ENCODE measurements around the gene NPBWR2.
"Not testable (repeated sequence)": the region's sequence is repeated elsewhere in the genome, so short reads cannot be mapped to it uniquely, and the experiment has no call there.

Gene NPBWR2

GRCh38 chr20:64123517-64123916, 16.2 kb upstream of the NPBWR2 start:
- DNase-seq; in situ Hi-C loops (cut with HindIII; ENCODE audit: low pct_ligation_motif_present, low pct_unique_long_range_greater_than_20kb, low sequenced_read_pairs): not testable (repeated sequence)

- in situ Hi-C loops (cut with HindIII; ENCODE audit: low pct_ligation_motif_present, low pct_unique_long_range_greater_than_20kb, low sequenced_read_pairs); DNase-seq: not testable (repeated sequence)
Observed at GRCh38 chr20:64122927-64123326, 15.6 kb upstream of the NPBWR2 start.

- in situ Hi-C loops (cut with HindIII; ENCODE audit: low pct_ligation_motif_present, low pct_unique_long_range_greater_than_20kb, low sequenced_read_pairs) = no loop called here
- no peak for DNase-seq
Observed at GRCh38 chr20:64121586-64121985, 14.2 kb upstream of the NPBWR2 start.

- in situ Hi-C loops (cut with HindIII; ENCODE audit: low pct_ligation_motif_present, low pct_unique_long_range_greater_than_20kb, low sequenced_read_pairs) = no loop called here
- no peak for DNase-seq
Observed at GRCh38 chr20:64119681-64120341, 12.4 kb upstream of the NPBWR2 start.

- no peak for DNase-seq
- in situ Hi-C loops (cut with HindIII; ENCODE audit: low pct_ligation_motif_present, low pct_unique_long_range_greater_than_20kb, low sequenced_read_pairs) = no loop called here
Observed at GRCh38 chr20:64119301-64119680, 11.9 kb upstream of the NPBWR2 start.

GRCh38 chr20:64117432-64117777, 10.0 kb upstream of the NPBWR2 start:
- DNase-seq; in situ Hi-C loops (cut with HindIII; ENCODE audit: low pct_ligation_motif_present, low pct_unique_long_range_greater_than_20kb, low sequenced_read_pairs): not testable (repeated sequence)

GRCh38 chr20:64116541-64117431, 9.4 kb upstream of the NPBWR2 start:
- in situ Hi-C loops (cut with HindIII; ENCODE audit: low pct_ligation_motif_present, low pct_unique_long_range_greater_than_20kb, low sequenced_read_pairs) = no loop called here
- no peak for DNase-seq

GRCh38 chr20:64116016-64116415, 8.7 kb upstream of the NPBWR2 start:
- no peak for DNase-seq
- in situ Hi-C loops (cut with HindIII; ENCODE audit: low pct_ligation_motif_present, low pct_unique_long_range_greater_than_20kb, low sequenced_read_pairs) = no loop called here

GRCh38 chr20:64115171-64115911, 8.0 kb upstream of the NPBWR2 start:
- in situ Hi-C loops (cut with HindIII; ENCODE audit: low pct_ligation_motif_present, low pct_unique_long_range_greater_than_20kb, low sequenced_read_pairs) = no loop called here
- no peak for DNase-seq

GRCh38 chr20:64114356-64114971, 7.1 kb upstream of the NPBWR2 start:
- DNase-seq = no peak
- in situ Hi-C loops (cut with HindIII; ENCODE audit: low pct_ligation_motif_present, low pct_unique_long_range_greater_than_20kb, low sequenced_read_pairs) = no loop called here

- DNase-seq = no peak
- in situ Hi-C loops (cut with HindIII; ENCODE audit: low pct_ligation_motif_present, low pct_unique_long_range_greater_than_20kb, low sequenced_read_pairs) = no loop called here
Observed at GRCh38 chr20:64113796-64114355, 6.5 kb upstream of the NPBWR2 start.

GRCh38 chr20:64113444-64113775, 6.0 kb upstream of the NPBWR2 start:
- no peak for DNase-seq
- in situ Hi-C loops (cut with HindIII; ENCODE audit: low pct_ligation_motif_present, low pct_unique_long_range_greater_than_20kb, low sequenced_read_pairs) = no loop called here

- no peak for DNase-seq
- in situ Hi-C loops (cut with HindIII; ENCODE audit: low pct_ligation_motif_present, low pct_unique_long_range_greater_than_20kb, low sequenced_read_pairs) = no loop called here
Observed at GRCh38 chr20:64112691-64113443, 5.5 kb upstream of the NPBWR2 start.

- in situ Hi-C loops (cut with HindIII; ENCODE audit: low pct_ligation_motif_present, low pct_unique_long_range_greater_than_20kb, low sequenced_read_pairs) = no loop called here
- no peak for DNase-seq
Observed at GRCh38 chr20:64111841-64112641, 4.7 kb upstream of the NPBWR2 start.

- no peak for DNase-seq
- in situ Hi-C loops (cut with HindIII; ENCODE audit: low pct_ligation_motif_present, low pct_unique_long_range_greater_than_20kb, low sequenced_read_pairs) = no loop called here
Observed at GRCh38 chr20:64110411-64111068, 3.2 kb upstream of the NPBWR2 start.

GRCh38 chr20:64109831-64110391, 2.5 kb upstream of the NPBWR2 start:
- DNase-seq = no peak
- in situ Hi-C loops (cut with HindIII; ENCODE audit: low pct_ligation_motif_present, low pct_unique_long_range_greater_than_20kb, low sequenced_read_pairs) = no loop called here
